ENCODE data around the gene YBEY.

Gene YBEY

GRCh38 chr21:46323710-46324389, 37.7 kb downstream of the YBEY start, which contains the start of the genes C21orf58 and PCNT:
Gene C21orf58, minus strand, starts transcription at chr21:46323870. Its CDS starts 1,132 bp downstream, at chr21:46322738.
Gene PCNT, plus strand, starts transcription at chr21:46324156. Its CDS starts 73 bp downstream, at chr21:46324229.
- peak within 1 kb of the TSS; percentile 77 to 95 (median 84) for H3K4me3 ChIP-seq (ENCODE audit: low read depth in 1 of 5, low read length in 5 of 5)
- no peaks in the 10 kb centered on the region for H3K27me3 ChIP-seq (ENCODE audit: control insufficient read depth in 5 of 5, insufficient read depth in 4 of 5, low read length in 5 of 5)
- peaks cover 8 to 30% (median 26%) of the 10 kb centered on the region in 5 donors for H3K4me1 ChIP-seq (ENCODE audit: control insufficient read depth in 5 of 5, insufficient read depth in 5 of 5, low read length in 5 of 5)

GRCh38 chr21:46324390-46325072, 38.4 kb downstream of the YBEY start:
- peaks cover 8 to 30% (median 26%) of the 10 kb centered on the region in 5 donors for H3K4me1 ChIP-seq (ENCODE audit: control insufficient read depth in 5 of 5, insufficient read depth in 5 of 5, low read length in 5 of 5)
- peak overlapping the region in 4 of 5 donors; percentile 80 to 95 (median 87) for H3K4me3 ChIP-seq (ENCODE audit: low read depth in 1 of 5, low read length in 5 of 5)
- H3K9ac ChIP-seq (ENCODE audit: low read length in 5 of 5), result peak overlapping the region in 4 of 5 donors; percentile 75 to 98 (median 85)
- H3K9me3 ChIP-seq (ENCODE audit: control insufficient read depth in 5 of 5, low read length in 5 of 5), result no peaks in the 10 kb centered on the region
- H3K27ac ChIP-seq (ENCODE audit: low read depth, low read length), result peak overlapping the region; percentile 94
- peaks cover 0 to 21% (median 8%) of the 10 kb centered on the region in 5 donors for H3K36me3 ChIP-seq (ENCODE audit: control insufficient read depth in 5 of 5, insufficient read depth in 5 of 5, low read length in 5 of 5)
- H3K27me3 ChIP-seq (ENCODE audit: control insufficient read depth in 5 of 5, insufficient read depth in 4 of 5, low read length in 5 of 5), result no peaks in the 10 kb centered on the region

More at GRCh38 chr21:46323710-46324389, 37.7 kb downstream of the YBEY start, which contains the start of the genes C21orf58 and PCNT:
- peaks cover 0 to 16% (median 7%) of the 10 kb centered on the region in 5 donors for H3K36me3 ChIP-seq (ENCODE audit: control insufficient read depth in 5 of 5, insufficient read depth in 5 of 5, low read length in 5 of 5)
- peak within 1 kb of the TSS; percentile 94 for H3K27ac ChIP-seq (ENCODE audit: low read depth, low read length)
- no peaks in the 10 kb centered on the region for H3K9me3 ChIP-seq (ENCODE audit: control insufficient read depth in 5 of 5, low read length in 5 of 5)
- peak within 1 kb of the TSS in 4 of 5 donors; percentile 75 to 98 (median 86) for H3K9ac ChIP-seq (ENCODE audit: low read length in 5 of 5)

GRCh38 chr21:46325073-46325912, 39.2 kb downstream of the YBEY start:
- Histone ChIP-seq H3K27me3 (ENCODE audit: control insufficient read depth in 5 of 5, insufficient read depth in 4 of 5, low read length in 5 of 5) (no peaks in the 10 kb centered on the region), H3K9ac (ENCODE audit: low read length in 5 of 5) (peak overlapping the region in 4 of 5 donors; percentile 65 to 88 (median 73)), H3K36me3 (ENCODE audit: control insufficient read depth in 5 of 5, insufficient read depth in 5 of 5, low read length in 5 of 5) (peaks cover 0 to 27% (median 15%) of the 10 kb centered on the region in 5 donors), H3K27ac (ENCODE audit: low read depth, low read length) (peak overlapping the region; percentile 79), H3K4me1 (ENCODE audit: control insufficient read depth in 5 of 5, insufficient read depth in 5 of 5, low read length in 5 of 5) (peaks cover 8 to 30% (median 26%) of the 10 kb centered on the region in 5 donors), H3K4me3 (ENCODE audit: low read depth in 1 of 5, low read length in 5 of 5) (peak overlapping the region; percentile 41 to 95 (median 76)), H3K9me3 (ENCODE audit: control insufficient read depth in 5 of 5, low read length in 5 of 5) (no peaks in the 10 kb centered on the region)

- peak overlapping the region in 1 of 5 donors; percentile 88 for H3K9ac ChIP-seq (ENCODE audit: low read length in 5 of 5)
- H3K4me1 ChIP-seq (ENCODE audit: control insufficient read depth in 5 of 5, insufficient read depth in 5 of 5, low read length in 5 of 5), result peaks cover 8 to 30% (median 26%) of the 10 kb centered on the region in 5 donors
- H3K36me3 ChIP-seq (ENCODE audit: control insufficient read depth in 5 of 5, insufficient read depth in 5 of 5, low read length in 5 of 5), result peaks cover 0 to 27% (median 17%) of the 10 kb centered on the region in 5 donors
- no peak overlapping the region for H3K27ac ChIP-seq (ENCODE audit: low read depth, low read length)
- no peak overlapping the region for H3K4me3 ChIP-seq (ENCODE audit: low read depth in 1 of 5, low read length in 5 of 5)
- H3K27me3 ChIP-seq (ENCODE audit: control insufficient read depth in 5 of 5, insufficient read depth in 4 of 5, low read length in 5 of 5), result no peaks in the 10 kb centered on the region
- H3K9me3 ChIP-seq (ENCODE audit: control insufficient read depth in 5 of 5, low read length in 5 of 5), result no peaks in the 10 kb centered on the region
These were observed 40.1 kb downstream of the YBEY start for GRCh38 chr21:46326110-46326703.

GRCh38 chr21:46327711-46328110, 41.6 kb downstream of the YBEY start:
- H3K9ac ChIP-seq (ENCODE audit: low read length in 5 of 5), result no peak overlapping the region
- H3K36me3 ChIP-seq (ENCODE audit: control insufficient read depth in 5 of 5, insufficient read depth in 5 of 5, low read length in 5 of 5), result peaks cover 6 to 29% (median 19%) of the 10 kb centered on the region in 5 donors
- H3K9me3 ChIP-seq (ENCODE audit: control insufficient read depth in 5 of 5, low read length in 5 of 5), result no peaks in the 10 kb centered on the region
- no peak overlapping the region for H3K27ac ChIP-seq (ENCODE audit: low read depth, low read length)
- H3K4me1 ChIP-seq (ENCODE audit: control insufficient read depth in 5 of 5, insufficient read depth in 5 of 5, low read length in 5 of 5), result peaks cover 5 to 22% (median 18%) of the 10 kb centered on the region in 5 donors
- no peaks in the 10 kb centered on the region for H3K27me3 ChIP-seq (ENCODE audit: control insufficient read depth in 5 of 5, insufficient read depth in 4 of 5, low read length in 5 of 5)
- no peak overlapping the region for H3K4me3 ChIP-seq (ENCODE audit: low read depth in 1 of 5, low read length in 5 of 5)

GRCh38 chr21:46328151-46328550, 42.0 kb downstream of the YBEY start:
- no peak overlapping the region for H3K27ac ChIP-seq (ENCODE audit: low read depth, low read length)
- H3K36me3 ChIP-seq (ENCODE audit: control insufficient read depth in 5 of 5, insufficient read depth in 5 of 5, low read length in 5 of 5), result peaks cover 6 to 29% (median 19%) of the 10 kb centered on the region in 5 donors
- H3K4me1 ChIP-seq (ENCODE audit: control insufficient read depth in 5 of 5, insufficient read depth in 5 of 5, low read length in 5 of 5), result peaks cover 4 to 18% (median 14%) of the 10 kb centered on the region in 5 donors
- H3K27me3 ChIP-seq (ENCODE audit: control insufficient read depth in 5 of 5, insufficient read depth in 4 of 5, low read length in 5 of 5), result no peaks in the 10 kb centered on the region
- no peak overlapping the region for H3K4me3 ChIP-seq (ENCODE audit: low read depth in 1 of 5, low read length in 5 of 5)
- no peak overlapping the region for H3K9ac ChIP-seq (ENCODE audit: low read length in 5 of 5)
- H3K9me3 ChIP-seq (ENCODE audit: control insufficient read depth in 5 of 5, low read length in 5 of 5), result no peaks in the 10 kb centered on the region

GRCh38 chr21:46329796-46330195, 43.7 kb downstream of the YBEY start:
- no peaks in the 10 kb centered on the region for H3K27me3 ChIP-seq (ENCODE audit: control insufficient read depth in 5 of 5, insufficient read depth in 4 of 5, low read length in 5 of 5)

GRCh38 chr21:46334351-46335140, 48.4 kb downstream of the YBEY start:
- H3K36me3 ChIP-seq (ENCODE audit: control insufficient read depth in 5 of 5, insufficient read depth in 5 of 5, low read length in 5 of 5), result peaks cover 7 to 56% (median 46%) of the 10 kb centered on the region in 5 donors

More at GRCh38 chr21:46329796-46330195, 43.7 kb downstream of the YBEY start:
- Histone ChIP-seq H3K4me3 (ENCODE audit: low read depth in 1 of 5, low read length in 5 of 5) (no peak overlapping the region), H3K4me1 (ENCODE audit: control insufficient read depth in 5 of 5, insufficient read depth in 5 of 5, low read length in 5 of 5) (peaks cover 4 to 12% (median 9%) of the 10 kb centered on the region in 5 donors), H3K27ac (ENCODE audit: low read depth, low read length) (no peak overlapping the region), H3K9ac (ENCODE audit: low read length in 5 of 5) (no peak overlapping the region), H3K9me3 (ENCODE audit: control insufficient read depth in 5 of 5, low read length in 5 of 5) (no peaks in the 10 kb centered on the region), H3K36me3 (ENCODE audit: control insufficient read depth in 5 of 5, insufficient read depth in 5 of 5, low read length in 5 of 5) (peaks cover 6 to 37% (median 27%) of the 10 kb centered on the region in 5 donors)

More at GRCh38 chr21:46334351-46335140, 48.4 kb downstream of the YBEY start:
- Histone ChIP-seq H3K4me3 (ENCODE audit: low read depth in 1 of 5, low read length in 5 of 5) (no peak overlapping the region), H3K27me3 (ENCODE audit: control insufficient read depth in 5 of 5, insufficient read depth in 4 of 5, low read length in 5 of 5) (no peaks in the 10 kb centered on the region), H3K9ac (ENCODE audit: low read length in 5 of 5) (no peak overlapping the region), H3K27ac (ENCODE audit: low read depth, low read length) (no peak overlapping the region), H3K9me3 (ENCODE audit: control insufficient read depth in 5 of 5, low read length in 5 of 5) (no peaks in the 10 kb centered on the region), H3K4me1 (ENCODE audit: control insufficient read depth in 5 of 5, insufficient read depth in 5 of 5, low read length in 5 of 5) (no peaks in the 10 kb centered on the region)
